ENCODE results near the gene SRRD.

SRRD gene

DNA sequence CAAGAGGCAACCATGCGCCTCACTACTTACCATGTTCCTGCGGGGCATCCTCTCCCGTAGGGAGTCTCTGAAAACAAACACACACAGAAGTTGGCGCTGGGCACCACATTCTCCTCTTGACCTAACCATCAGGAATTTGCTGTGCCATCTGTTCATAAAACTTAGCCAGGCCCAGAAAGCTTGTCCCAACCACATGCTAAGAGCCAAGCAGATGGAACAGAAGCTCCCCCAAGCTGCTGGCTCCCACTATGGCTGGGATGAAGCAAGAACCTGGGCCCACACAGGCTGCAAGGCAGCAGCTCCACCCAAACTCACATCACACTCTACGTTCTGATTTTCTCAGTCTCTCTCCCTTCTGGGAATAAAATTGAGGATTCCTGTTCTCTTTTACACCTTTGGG is 17.5 kb upstream of the SRRD start:
- Histone ChIP-seq H3K36me3 (ENCODE audit: control insufficient read depth in 5 of 5, insufficient read depth in 5 of 5, low read length in 5 of 5) (peaks cover 33 to 93% (median 85%) of the 10 kb centered on the region in 5 donors), H3K4me3 (ENCODE audit: low read depth in 1 of 5, low read length in 5 of 5) (no peak overlapping the region), H3K4me1 (ENCODE audit: control insufficient read depth in 5 of 5, insufficient read depth in 5 of 5, low read length in 5 of 5) (peaks cover 4 to 9% (median 6%) of the 10 kb centered on the region in 5 donors), H3K27me3 (ENCODE audit: control insufficient read depth in 5 of 5, insufficient read depth in 4 of 5, low read length in 5 of 5) (no peaks in the 10 kb centered on the region), H3K9me3 (ENCODE audit: control insufficient read depth in 5 of 5, low read length in 5 of 5) (no peaks in the 10 kb centered on the region), H3K27ac (ENCODE audit: low read depth, low read length) (no peak overlapping the region), H3K9ac (ENCODE audit: low read length in 5 of 5) (no peak overlapping the region)

DNA sequence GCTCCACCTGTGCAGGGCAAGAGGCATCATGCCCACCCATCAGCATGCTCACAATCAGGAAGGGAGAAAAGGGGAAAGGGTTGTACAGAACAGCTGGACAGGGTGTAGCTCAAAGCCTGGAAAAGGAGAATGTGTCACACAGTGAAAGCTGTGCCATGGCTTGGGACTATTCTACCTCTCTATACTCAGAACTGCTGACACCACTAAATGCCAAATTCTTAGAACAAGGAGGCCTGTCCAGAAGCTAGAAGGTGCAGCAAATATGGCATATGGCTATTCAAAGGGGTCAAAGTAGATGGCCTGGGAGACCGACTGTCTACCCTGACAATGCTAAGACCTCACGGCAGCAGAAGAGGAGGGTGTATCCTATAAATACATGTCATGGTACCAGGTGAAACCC is 12.9 kb upstream of the SRRD start:
- H3K4me3 ChIP-seq (ENCODE audit: low read depth in 1 of 5, low read length in 5 of 5) = no peak overlapping the region
- peaks cover 48 to 91% (median 76%) of the 10 kb centered on the region in 5 donors for H3K36me3 ChIP-seq (ENCODE audit: control insufficient read depth in 5 of 5, insufficient read depth in 5 of 5, low read length in 5 of 5)
- H3K4me1 ChIP-seq (ENCODE audit: control insufficient read depth in 5 of 5, insufficient read depth in 5 of 5, low read length in 5 of 5) = no peaks in the 10 kb centered on the region
- H3K27ac ChIP-seq (ENCODE audit: low read depth, low read length) = no peak overlapping the region
- no peaks in the 10 kb centered on the region for H3K9me3 ChIP-seq (ENCODE audit: control insufficient read depth in 5 of 5, low read length in 5 of 5)
- no peaks in the 10 kb centered on the region for H3K27me3 ChIP-seq (ENCODE audit: control insufficient read depth in 5 of 5, insufficient read depth in 4 of 5, low read length in 5 of 5)
- H3K9ac ChIP-seq (ENCODE audit: low read length in 5 of 5) = no peak overlapping the region

DNA sequence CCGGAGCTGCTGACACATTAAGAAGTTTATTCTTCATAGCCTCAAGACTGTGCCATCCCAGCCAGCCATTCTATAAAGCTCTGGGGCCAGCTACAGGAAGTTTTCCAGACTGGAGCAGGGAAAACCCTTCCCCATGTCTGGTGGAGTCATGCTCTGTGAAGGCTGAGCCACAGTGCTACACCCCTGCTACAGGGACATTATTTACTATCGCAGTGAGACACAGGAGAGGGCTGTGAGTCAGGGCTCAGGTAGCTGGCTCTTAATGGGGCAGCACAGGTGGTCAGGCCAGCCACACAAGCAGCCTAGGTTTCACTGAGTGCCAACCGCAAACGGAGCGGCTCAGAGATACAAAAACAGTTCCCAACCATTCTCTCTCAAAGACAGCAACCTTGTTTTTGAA is 12.2 kb upstream of the SRRD start:
- peaks cover 48 to 91% (median 75%) of the 10 kb centered on the region in 5 donors for H3K36me3 ChIP-seq (ENCODE audit: control insufficient read depth in 5 of 5, insufficient read depth in 5 of 5, low read length in 5 of 5)
- H3K4me1 ChIP-seq (ENCODE audit: control insufficient read depth in 5 of 5, insufficient read depth in 5 of 5, low read length in 5 of 5) = no peaks in the 10 kb centered on the region
- no peaks in the 10 kb centered on the region for H3K27me3 ChIP-seq (ENCODE audit: control insufficient read depth in 5 of 5, insufficient read depth in 4 of 5, low read length in 5 of 5)
- H3K4me3 ChIP-seq (ENCODE audit: low read depth in 1 of 5, low read length in 5 of 5) = no peak overlapping the region
- H3K9me3 ChIP-seq (ENCODE audit: control insufficient read depth in 5 of 5, low read length in 5 of 5) = no peaks in the 10 kb centered on the region
- no peak overlapping the region for H3K9ac ChIP-seq (ENCODE audit: low read length in 5 of 5)
- H3K27ac ChIP-seq (ENCODE audit: low read depth, low read length) = no peak overlapping the region

DNA sequence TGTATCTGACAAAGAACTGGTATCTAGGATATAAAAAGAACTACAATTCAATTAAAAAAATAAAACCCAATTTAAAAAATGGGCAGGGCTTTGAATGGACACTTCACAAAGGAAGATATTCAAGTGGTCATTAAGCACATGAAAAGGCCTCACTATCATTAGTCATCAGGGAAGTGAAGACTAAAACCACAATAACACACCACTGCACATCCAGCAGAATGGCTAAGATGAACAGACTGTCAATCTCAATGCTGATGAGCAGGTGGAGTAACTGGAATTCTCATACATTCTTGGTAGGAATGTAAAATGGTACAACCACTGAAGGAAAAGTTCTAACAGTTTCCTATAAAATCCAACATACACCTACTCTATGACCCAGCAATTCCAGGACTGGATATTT is 9.0 kb upstream of the SRRD start:
- no peaks in the 10 kb centered on the region for H3K27me3 ChIP-seq (ENCODE audit: control insufficient read depth in 5 of 5, insufficient read depth in 4 of 5, low read length in 5 of 5)
- no peak overlapping the region for H3K4me3 ChIP-seq (ENCODE audit: low read depth in 1 of 5, low read length in 5 of 5)
- H3K36me3 ChIP-seq (ENCODE audit: control insufficient read depth in 5 of 5, insufficient read depth in 5 of 5, low read length in 5 of 5) = peaks cover 46 to 80% (median 64%) of the 10 kb centered on the region in 5 donors
- H3K9ac ChIP-seq (ENCODE audit: low read length in 5 of 5) = no peak overlapping the region
- peaks cover 0 to 8% (median 8%) of the 10 kb centered on the region in 5 donors for H3K4me1 ChIP-seq (ENCODE audit: control insufficient read depth in 5 of 5, insufficient read depth in 5 of 5, low read length in 5 of 5)
- H3K27ac ChIP-seq (ENCODE audit: low read depth, low read length) = no peak overlapping the region
- H3K9me3 ChIP-seq (ENCODE audit: control insufficient read depth in 5 of 5, low read length in 5 of 5) = no peaks in the 10 kb centered on the region

- peaks cover 40 to 67% (median 46%) of the 10 kb centered on the region in 5 donors for H3K36me3 ChIP-seq (ENCODE audit: control insufficient read depth in 5 of 5, insufficient read depth in 5 of 5, low read length in 5 of 5)
- H3K4me3 ChIP-seq (ENCODE audit: low read depth in 1 of 5, low read length in 5 of 5) = no peak overlapping the region
- no peaks in the 10 kb centered on the region for H3K9me3 ChIP-seq (ENCODE audit: control insufficient read depth in 5 of 5, low read length in 5 of 5)
- no peaks in the 10 kb centered on the region for H3K27me3 ChIP-seq (ENCODE audit: control insufficient read depth in 5 of 5, insufficient read depth in 4 of 5, low read length in 5 of 5)
- no peak overlapping the region for H3K27ac ChIP-seq (ENCODE audit: low read depth, low read length)
- H3K9ac ChIP-seq (ENCODE audit: low read length in 5 of 5) = no peak overlapping the region
- peaks cover 0 to 30% (median 26%) of the 10 kb centered on the region in 5 donors for H3K4me1 ChIP-seq (ENCODE audit: control insufficient read depth in 5 of 5, insufficient read depth in 5 of 5, low read length in 5 of 5)
Measured at GRCh38 chr22:26476705-26477340, 6.9 kb upstream of the SRRD start.

DNA sequence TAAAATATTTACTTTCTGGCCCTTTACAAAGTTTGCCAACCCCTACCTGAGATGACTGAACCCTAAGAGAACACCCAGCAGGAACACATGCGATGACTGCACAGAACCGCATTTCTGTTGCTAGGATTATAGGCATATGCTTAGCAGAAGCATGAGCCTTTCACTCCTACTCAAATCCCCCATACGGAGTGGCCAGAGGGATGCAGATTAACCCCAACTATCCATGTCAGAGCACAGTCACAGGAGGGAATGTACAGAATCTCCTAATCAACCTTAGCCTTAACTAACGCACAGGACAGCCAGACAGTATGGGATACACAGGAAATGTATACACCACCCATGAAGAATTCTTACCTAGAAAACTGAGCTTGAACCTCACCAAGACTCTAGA is 6.3 kb upstream of the SRRD start:
- H3K27ac ChIP-seq (ENCODE audit: low read depth, low read length) = no peak overlapping the region
- no peak overlapping the region for H3K9ac ChIP-seq (ENCODE audit: low read length in 5 of 5)
- peaks cover 0 to 35% (median 29%) of the 10 kb centered on the region in 5 donors for H3K4me1 ChIP-seq (ENCODE audit: control insufficient read depth in 5 of 5, insufficient read depth in 5 of 5, low read length in 5 of 5)
- H3K27me3 ChIP-seq (ENCODE audit: control insufficient read depth in 5 of 5, insufficient read depth in 4 of 5, low read length in 5 of 5) = no peaks in the 10 kb centered on the region
- no peaks in the 10 kb centered on the region for H3K9me3 ChIP-seq (ENCODE audit: control insufficient read depth in 5 of 5, low read length in 5 of 5)
- H3K36me3 ChIP-seq (ENCODE audit: control insufficient read depth in 5 of 5, insufficient read depth in 5 of 5, low read length in 5 of 5) = peaks cover 34 to 61% (median 41%) of the 10 kb centered on the region in 5 donors
- no peak overlapping the region for H3K4me3 ChIP-seq (ENCODE audit: low read depth in 1 of 5, low read length in 5 of 5)

DNA sequence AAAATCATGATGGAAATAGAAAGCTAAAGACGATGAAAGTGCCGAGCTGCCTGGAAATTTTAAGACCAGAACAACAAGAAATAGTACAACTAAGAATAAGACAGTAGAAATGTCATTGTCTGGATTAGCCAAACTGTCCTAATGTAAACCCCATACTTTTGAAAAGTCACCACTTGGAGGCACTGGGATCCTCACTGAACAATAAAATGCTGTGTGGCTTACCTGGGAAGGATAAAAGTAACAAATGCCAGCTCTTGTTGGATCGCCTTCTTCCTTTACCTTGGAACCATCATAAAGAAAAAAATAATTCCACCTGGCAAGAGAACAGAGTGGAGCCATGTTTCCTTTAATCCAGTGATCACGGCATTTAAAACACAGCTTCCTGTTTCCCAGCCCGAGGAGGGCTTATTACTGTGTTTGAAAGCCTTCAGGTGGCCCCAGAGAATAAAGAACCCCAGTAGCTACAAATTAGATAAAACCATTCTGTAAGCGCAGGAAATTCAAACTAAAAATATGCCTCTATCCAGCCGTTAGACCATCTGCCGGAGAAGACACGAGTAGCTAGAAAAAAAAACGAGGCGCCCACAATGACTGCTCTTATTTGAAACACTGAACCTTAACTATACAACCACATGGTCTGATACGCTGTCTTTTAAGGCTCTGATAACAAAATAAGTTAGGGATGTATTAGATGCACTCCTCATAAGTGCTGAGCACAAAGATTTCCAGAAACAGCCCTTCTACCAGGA is 4.5 kb upstream of the SRRD start:
- Histone ChIP-seq H3K27me3 (ENCODE audit: control insufficient read depth in 5 of 5, insufficient read depth in 4 of 5, low read length in 5 of 5) (no peaks in the 10 kb centered on the region), H3K4me3 (ENCODE audit: low read depth in 1 of 5, low read length in 5 of 5) (peak overlapping the region in 1 of 5 donors; percentile 38), H3K27ac (ENCODE audit: low read depth, low read length) (no peak overlapping the region), H3K4me1 (ENCODE audit: control insufficient read depth in 5 of 5, insufficient read depth in 5 of 5, low read length in 5 of 5) (peaks cover 2 to 50% (median 42%) of the 10 kb centered on the region in 5 donors), H3K36me3 (ENCODE audit: control insufficient read depth in 5 of 5, insufficient read depth in 5 of 5, low read length in 5 of 5) (peaks cover 26 to 43% (median 28%) of the 10 kb centered on the region in 5 donors), H3K9ac (ENCODE audit: low read length in 5 of 5) (peak overlapping the region in 3 of 5 donors; percentile 64 to 67 (median 66)), H3K9me3 (ENCODE audit: control insufficient read depth in 5 of 5, low read length in 5 of 5) (no peaks in the 10 kb centered on the region)

DNA sequence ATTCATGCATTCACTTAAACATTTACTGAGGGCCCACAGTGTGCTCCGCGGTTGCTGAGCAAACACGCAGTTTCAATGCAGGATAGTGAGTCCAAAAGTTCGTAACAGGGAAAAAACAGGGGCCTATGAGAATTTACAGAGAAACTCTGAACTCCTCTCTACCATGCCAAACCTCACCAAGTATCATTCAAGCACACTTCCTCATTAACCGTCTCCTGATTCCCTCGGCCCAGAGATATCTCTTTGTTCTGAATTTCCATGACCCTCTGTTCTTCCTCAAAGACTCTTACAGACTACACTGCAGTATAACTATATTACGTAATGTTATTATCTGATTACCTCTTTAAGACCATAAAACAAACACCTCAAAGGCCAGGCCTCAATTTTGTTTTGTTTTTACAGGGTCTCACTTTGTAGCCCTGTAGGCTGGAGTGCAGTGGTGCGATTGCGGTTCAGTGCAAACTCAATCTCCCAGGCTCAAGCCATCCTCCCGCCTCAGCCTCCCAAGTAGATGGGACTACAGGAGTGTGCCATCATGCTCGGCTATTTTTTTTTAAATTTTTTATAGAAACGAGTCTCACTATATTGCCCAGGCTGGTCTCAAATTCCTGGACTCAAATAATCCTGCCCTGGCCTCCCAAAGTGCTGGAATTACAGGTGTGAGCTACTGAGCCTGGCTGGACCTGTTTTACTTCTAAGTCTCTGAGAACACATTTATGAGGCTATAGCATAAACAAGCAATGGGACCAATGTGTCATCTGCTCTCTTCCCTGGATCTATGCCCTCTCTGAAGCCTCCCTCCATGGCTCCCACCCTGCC is 3.7 kb upstream of the SRRD start:
- Histone ChIP-seq H3K27me3 (ENCODE audit: control insufficient read depth in 5 of 5, insufficient read depth in 4 of 5, low read length in 5 of 5) (no peaks in the 10 kb centered on the region), H3K36me3 (ENCODE audit: control insufficient read depth in 5 of 5, insufficient read depth in 5 of 5, low read length in 5 of 5) (peaks cover 18 to 39% (median 23%) of the 10 kb centered on the region in 5 donors), H3K4me3 (ENCODE audit: low read depth in 1 of 5, low read length in 5 of 5) (peak overlapping the region in 2 of 5 donors; percentile 23 to 38), H3K4me1 (ENCODE audit: control insufficient read depth in 5 of 5, insufficient read depth in 5 of 5, low read length in 5 of 5) (peaks cover 9 to 57% (median 50%) of the 10 kb centered on the region in 5 donors), H3K9ac (ENCODE audit: low read length in 5 of 5) (peak overlapping the region in 3 of 5 donors; percentile 34 to 67 (median 64)), H3K27ac (ENCODE audit: low read depth, low read length) (no peak overlapping the region), H3K9me3 (ENCODE audit: control insufficient read depth in 5 of 5, low read length in 5 of 5) (no peaks in the 10 kb centered on the region)

DNA sequence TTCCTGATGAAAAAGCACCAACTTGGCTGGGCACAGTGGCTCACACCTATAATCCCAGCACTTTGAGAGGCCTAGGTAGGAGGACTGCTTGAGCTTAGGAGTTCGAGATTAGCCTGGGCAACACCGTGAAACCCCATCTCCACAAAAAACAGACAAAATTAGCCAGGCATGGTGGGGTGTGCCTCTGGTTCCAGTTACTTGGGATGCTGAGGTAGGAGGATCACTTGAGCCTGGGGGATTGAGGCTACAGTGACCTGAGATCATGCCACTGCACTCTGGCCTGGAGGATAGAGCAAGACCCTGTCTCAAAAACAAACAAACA is 3.1 kb upstream of the SRRD start:
- Histone ChIP-seq H3K27ac (ENCODE audit: low read depth, low read length) (no peak overlapping the region), H3K36me3 (ENCODE audit: control insufficient read depth in 5 of 5, insufficient read depth in 5 of 5, low read length in 5 of 5) (peaks cover 17 to 33% (median 22%) of the 10 kb centered on the region in 5 donors), H3K9ac (ENCODE audit: low read length in 5 of 5) (peak overlapping the region in 2 of 5 donors; percentile 34 to 67), H3K27me3 (ENCODE audit: control insufficient read depth in 5 of 5, insufficient read depth in 4 of 5, low read length in 5 of 5) (no peaks in the 10 kb centered on the region), H3K9me3 (ENCODE audit: control insufficient read depth in 5 of 5, low read length in 5 of 5) (no peaks in the 10 kb centered on the region), H3K4me1 (ENCODE audit: control insufficient read depth in 5 of 5, insufficient read depth in 5 of 5, low read length in 5 of 5) (peaks cover 9 to 60% (median 52%) of the 10 kb centered on the region in 5 donors), H3K4me3 (ENCODE audit: low read depth in 1 of 5, low read length in 5 of 5) (peak overlapping the region in 1 of 5 donors; percentile 23)
